Skeletal muscle satellite cell (primary cell): ENCODE data around the gene AUTS2.

Experiments used
- H3K27me3 ChIP-seq: 2 replicates; pipeline ENCODE4 v1.7.0; 2013; ENCODE audit warnings: low read length; ENCODE audit not compliant: control insufficient read depth, insufficient read depth
- H3K36me3 ChIP-seq: 2 replicates; pipeline ENCODE4 v1.7.0; 2013; ENCODE audit warnings: mild to moderate bottlenecking, control low read depth, low read length; ENCODE audit not compliant: insufficient read depth
- H3K4me1 ChIP-seq: 2 replicates; pipeline ENCODE4 v1.7.0; 2013; ENCODE audit warnings: low read length; ENCODE audit not compliant: control insufficient read depth, insufficient read depth
- H3K4me2 ChIP-seq: 2 replicates; pipeline ENCODE4 v1.7.0; 2013; ENCODE audit warnings: mild to moderate bottlenecking, low read length
- H3K4me3 ChIP-seq: 2 replicates; pipeline ENCODE4 v1.7.0; 2013; ENCODE audit warnings: low read length
- H3K9ac ChIP-seq: 2 replicates; pipeline ENCODE4 v1.7.0; 2013; ENCODE audit warnings: mild to moderate bottlenecking, low read depth, low read length, moderate library complexity
- H3K9me3 ChIP-seq: replicated peaks from 2 replicates; pipeline ENCODE4 v1.7.0; 2013; ENCODE audit warnings: mild to moderate bottlenecking, control low read depth, low read length

AUTS2 gene

GRCh38 chr7:69661342-69661741 is 63.1 kb downstream of the AUTS2 start:
- H3K4me2 ChIP-seq, result no peak overlapping the region
- H3K36me3 ChIP-seq, result no peaks in the 10 kb centered on the region
- peaks cover 5% of the 10 kb centered on the region for H3K4me1 ChIP-seq
- no peaks in the 10 kb centered on the region for H3K9me3 ChIP-seq
- H3K27me3 ChIP-seq, result no peaks in the 10 kb centered on the region
- H3K9ac ChIP-seq, result no peak overlapping the region
- no peak overlapping the region for H3K4me3 ChIP-seq

GRCh38 chr7:69663911-69664832 is 65.9 kb downstream of the AUTS2 start:
- no peaks in the 10 kb centered on the region for H3K36me3 ChIP-seq
- no peaks in the 10 kb centered on the region for H3K9me3 ChIP-seq
- H3K4me1 ChIP-seq, result no peaks in the 10 kb centered on the region
- H3K4me3 ChIP-seq, result no peak overlapping the region
- no peak overlapping the region for H3K9ac ChIP-seq
- H3K27me3 ChIP-seq, result no peaks in the 10 kb centered on the region
- H3K4me2 ChIP-seq, result no peak overlapping the region

- no peaks in the 10 kb centered on the region for H3K4me1 ChIP-seq
- H3K4me3 ChIP-seq, result no peak overlapping the region
- H3K4me2 ChIP-seq, result no peak overlapping the region
- H3K9ac ChIP-seq, result no peak overlapping the region
- H3K36me3 ChIP-seq, result no peaks in the 10 kb centered on the region
- H3K27me3 ChIP-seq, result no peaks in the 10 kb centered on the region
- no peaks in the 10 kb centered on the region for H3K9me3 ChIP-seq
Observed at GRCh38 chr7:69665369-69665768, 67.1 kb downstream of the AUTS2 start.

GRCh38 chr7:69668339-69668870 is 70.1 kb downstream of the AUTS2 start:
- Histone ChIP-seq H3K27me3 (no peaks in the 10 kb centered on the region), H3K4me3 (no peak overlapping the region), H3K4me2 (no peak overlapping the region), H3K4me1 (peaks cover 4% of the 10 kb centered on the region), H3K36me3 (no peaks in the 10 kb centered on the region), H3K9me3 (no peaks in the 10 kb centered on the region), H3K9ac (no peak overlapping the region)

GRCh38 chr7:69670701-69671100 is 72.4 kb downstream of the AUTS2 start:
- Histone ChIP-seq H3K9me3 (no peaks in the 10 kb centered on the region), H3K27me3 (no peaks in the 10 kb centered on the region), H3K4me2 (no peak overlapping the region), H3K9ac (no peak overlapping the region), H3K4me3 (no peak overlapping the region), H3K4me1 (peaks cover 4% of the 10 kb centered on the region), H3K36me3 (no peaks in the 10 kb centered on the region)

DNA sequence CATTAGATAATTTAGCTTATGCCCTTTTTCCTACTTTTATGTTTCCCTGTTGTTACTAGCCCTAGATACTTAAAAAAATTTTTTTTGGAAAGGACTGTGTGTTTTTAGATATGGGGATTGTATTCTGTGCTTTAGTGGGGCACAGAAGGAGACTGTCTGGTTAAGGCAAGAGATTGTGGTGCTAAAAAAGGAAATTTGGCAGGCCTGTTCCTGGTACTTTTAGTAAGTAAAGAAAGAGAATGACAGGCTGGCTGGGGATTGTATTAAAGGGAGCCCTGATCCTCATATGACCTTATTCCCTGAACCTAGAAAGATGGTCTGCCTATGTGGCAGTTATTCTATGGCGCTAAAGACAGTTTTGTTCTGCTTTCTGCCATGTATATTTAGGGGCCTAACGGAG is 74.8 kb downstream of the AUTS2 start:
- H3K4me2 ChIP-seq, result no peak overlapping the region

DNA sequence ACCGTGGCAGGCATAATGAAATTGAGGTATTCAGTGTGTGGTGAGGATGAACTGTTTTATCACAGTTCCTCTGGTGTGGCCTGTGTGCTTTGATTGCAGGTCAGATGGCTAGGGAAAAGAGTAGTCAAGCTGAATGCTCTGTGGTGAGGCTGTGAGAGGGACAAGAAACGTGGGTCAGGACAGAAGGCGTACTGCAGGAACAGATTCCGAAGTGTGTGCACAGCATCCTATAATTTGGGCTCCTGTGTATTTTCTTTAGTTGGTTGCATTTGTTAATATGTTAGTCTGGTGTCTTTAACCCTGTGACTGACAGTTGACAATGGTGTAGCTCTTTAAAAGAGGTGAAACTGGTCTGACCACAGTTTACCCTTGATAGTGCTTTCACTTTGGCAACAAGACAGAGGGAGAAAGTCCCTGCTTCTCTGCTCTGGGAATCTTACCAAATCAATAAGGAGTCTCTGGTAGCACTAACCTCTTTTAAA is 76.5 kb downstream of the AUTS2 start:
- H3K4me1 ChIP-seq, result peaks cover 4% of the 10 kb centered on the region
- no peak overlapping the region for H3K4me2 ChIP-seq
- H3K36me3 ChIP-seq, result no peaks in the 10 kb centered on the region

More for the DNA sequence above, 74.8 kb downstream of the AUTS2 start:
- Histone ChIP-seq H3K9ac (no peak overlapping the region), H3K27me3 (no peaks in the 10 kb centered on the region), H3K9me3 (no peaks in the 10 kb centered on the region), H3K36me3 (no peaks in the 10 kb centered on the region), H3K4me3 (no peak overlapping the region), H3K4me1 (peaks cover 4% of the 10 kb centered on the region)

DNA sequence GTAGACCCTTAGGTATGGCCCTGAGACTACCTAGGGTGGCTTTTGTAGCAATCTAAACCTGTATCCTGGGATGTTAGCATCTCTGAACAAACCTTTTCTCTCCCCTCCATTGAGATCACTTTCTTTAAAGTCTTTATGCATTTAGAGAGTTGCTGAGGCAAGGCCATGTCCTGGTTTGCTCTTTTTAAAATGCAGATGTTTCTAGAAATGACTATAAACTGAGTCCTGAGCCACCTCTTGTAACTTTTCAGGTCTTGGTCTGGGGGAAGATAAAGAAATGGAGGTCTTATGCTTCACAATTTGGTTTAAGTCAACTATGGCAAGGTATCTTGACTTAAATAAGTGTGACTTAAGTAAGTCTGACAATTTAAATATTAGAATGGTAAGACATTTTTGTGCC is 78.0 kb downstream of the AUTS2 start:
- Histone ChIP-seq H3K9ac (no peak overlapping the region), H3K36me3 (no peaks in the 10 kb centered on the region), H3K4me3 (no peak overlapping the region), H3K9me3 (no peaks in the 10 kb centered on the region), H3K27me3 (no peaks in the 10 kb centered on the region), H3K4me1 (peaks cover under 1% of the 10 kb centered on the region), H3K4me2 (no peak overlapping the region)

More for the DNA sequence above, 76.5 kb downstream of the AUTS2 start:
- Histone ChIP-seq H3K9me3 (no peaks in the 10 kb centered on the region), H3K9ac (no peak overlapping the region), H3K27me3 (no peaks in the 10 kb centered on the region), H3K4me3 (no peak overlapping the region)

DNA sequence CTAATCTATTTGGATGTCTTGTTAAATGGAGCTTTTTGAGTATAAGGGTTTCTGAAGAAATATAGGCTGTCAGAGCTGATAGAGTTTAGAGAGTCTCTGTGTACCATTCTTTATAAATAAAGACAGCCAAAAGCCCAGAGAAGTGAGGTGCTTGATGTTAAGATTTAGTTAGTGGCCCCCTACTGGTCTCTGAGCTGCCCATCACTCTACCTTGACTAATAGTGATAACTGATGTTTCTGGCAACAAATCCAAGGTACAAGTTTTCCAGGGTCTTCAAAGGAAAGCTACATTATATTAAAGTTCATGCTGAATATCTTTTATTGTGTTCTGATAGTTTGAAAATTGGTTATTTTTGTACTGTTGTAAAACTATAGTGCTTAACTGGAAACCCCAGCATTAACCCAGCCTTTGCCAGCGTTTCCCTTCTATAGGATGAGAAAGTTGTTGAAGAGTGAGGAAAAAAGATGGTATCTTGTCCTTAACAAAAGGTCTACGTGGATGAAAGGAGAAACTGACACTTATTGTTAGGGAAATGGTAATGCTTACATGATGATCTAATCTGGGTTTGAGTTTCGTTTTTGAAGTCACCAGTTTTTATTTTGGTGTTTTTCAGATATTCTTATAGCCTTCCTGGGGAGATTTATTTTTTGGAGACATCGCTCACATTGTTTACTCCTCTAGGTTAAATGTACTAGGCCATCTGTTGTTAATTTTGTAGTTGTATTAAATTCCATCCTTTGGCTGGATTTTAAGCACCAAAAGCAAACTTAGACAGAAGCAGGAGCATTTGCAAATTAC is 79.0 kb downstream of the AUTS2 start:
- H3K9ac ChIP-seq, result no peak overlapping the region
- H3K4me1 ChIP-seq, result no peaks in the 10 kb centered on the region
- H3K27me3 ChIP-seq, result no peaks in the 10 kb centered on the region
- no peaks in the 10 kb centered on the region for H3K36me3 ChIP-seq
- no peaks in the 10 kb centered on the region for H3K9me3 ChIP-seq
- no peak overlapping the region for H3K4me3 ChIP-seq
- H3K4me2 ChIP-seq, result no peak overlapping the region

GRCh38 chr7:69677881-69678493 is 79.7 kb downstream of the AUTS2 start:
- no peaks in the 10 kb centered on the region for H3K9me3 ChIP-seq
- no peaks in the 10 kb centered on the region for H3K4me1 ChIP-seq
- H3K9ac ChIP-seq, result no peak overlapping the region
- no peak overlapping the region for H3K4me2 ChIP-seq
- H3K27me3 ChIP-seq, result no peaks in the 10 kb centered on the region
- no peak overlapping the region for H3K4me3 ChIP-seq
- H3K36me3 ChIP-seq, result no peaks in the 10 kb centered on the region
